OCI-LY1 (cell line): ENCODE measurements around the gene PTPRD.

ENCODE experiments used
- EZH2 ChIP-seq: fragments of 200-600 bp; sonication (generic), shearing (Covaris generic); IDR thresholded peaks from 2 replicates; pipeline ENCODE4 v1.8.0; 2017; ENCODE audit warnings: borderline replicate concordance, mixed run types, mild to moderate bottlenecking, antibody characterized with exemption, low read length, moderate library complexity, mixed read lengths
- TF ChIP-seq, protein P1 (sequence below): fragments of 200-600 bp; sonication (generic), shearing (Covaris generic); IDR thresholded peaks from 2 replicates; pipeline ENCODE4 v1.5.1; 2017; ENCODE audit warnings: mild to moderate bottlenecking, antibody characterized with exemption, low read length, moderate library complexity, mixed read lengths

DNA sequence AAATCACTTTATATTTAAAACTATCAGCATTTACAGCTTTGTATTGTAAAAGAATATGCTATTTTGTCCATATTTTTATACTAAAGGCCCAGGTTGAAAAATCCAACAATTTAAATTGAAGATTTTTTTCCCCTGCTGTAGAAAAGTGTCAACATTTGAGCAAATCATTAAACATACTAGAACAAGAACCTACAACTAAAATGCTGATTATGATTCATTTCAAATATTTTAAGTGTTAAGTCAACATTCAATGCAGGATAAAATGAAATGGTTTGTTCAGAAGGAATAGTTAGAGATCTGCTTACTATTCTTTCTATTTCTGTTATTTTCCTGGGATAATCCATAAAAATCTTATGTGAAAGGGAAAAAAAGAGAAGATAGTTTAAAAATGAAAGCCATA is 1946.7 kb downstream of the PTPRD start:
- TF ChIP-seq, protein P1, sequence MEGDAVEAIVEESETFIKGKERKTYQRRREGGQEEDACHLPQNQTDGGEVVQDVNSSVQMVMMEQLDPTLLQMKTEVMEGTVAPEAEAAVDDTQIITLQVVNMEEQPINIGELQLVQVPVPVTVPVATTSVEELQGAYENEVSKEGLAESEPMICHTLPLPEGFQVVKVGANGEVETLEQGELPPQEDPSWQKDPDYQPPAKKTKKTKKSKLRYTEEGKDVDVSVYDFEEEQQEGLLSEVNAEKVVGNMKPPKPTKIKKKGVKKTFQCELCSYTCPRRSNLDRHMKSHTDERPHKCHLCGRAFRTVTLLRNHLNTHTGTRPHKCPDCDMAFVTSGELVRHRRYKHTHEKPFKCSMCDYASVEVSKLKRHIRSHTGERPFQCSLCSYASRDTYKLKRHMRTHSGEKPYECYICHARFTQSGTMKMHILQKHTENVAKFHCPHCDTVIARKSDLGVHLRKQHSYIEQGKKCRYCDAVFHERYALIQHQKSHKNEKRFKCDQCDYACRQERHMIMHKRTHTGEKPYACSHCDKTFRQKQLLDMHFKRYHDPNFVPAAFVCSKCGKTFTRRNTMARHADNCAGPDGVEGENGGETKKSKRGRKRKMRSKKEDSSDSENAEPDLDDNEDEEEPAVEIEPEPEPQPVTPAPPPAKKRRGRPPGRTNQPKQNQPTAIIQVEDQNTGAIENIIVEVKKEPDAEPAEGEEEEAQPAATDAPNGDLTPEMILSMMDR: no peak
- TF ChIP-seq EZH2: no peak
